ENCODE measurements around the gene HIBCH.

HIBCH gene

GRCh38 chr2:190214426-190215194 lies 105.0 kb downstream of the HIBCH start:
- Histone ChIP-seq H3K4me1 (ENCODE audit: control insufficient read depth, insufficient read depth, low read length) (no peaks in the 10 kb centered on the region), H3K9me3 (ENCODE audit: control insufficient read depth, low read length) (no peaks in the 10 kb centered on the region), H3K27me3 (ENCODE audit: control insufficient read depth, insufficient read depth, low read length) (no peaks in the 10 kb centered on the region), H3K36me3 (ENCODE audit: control insufficient read depth, insufficient read depth, low read length) (no peaks in the 10 kb centered on the region), H3K9ac (ENCODE audit: low read length) (no peak overlapping the region), H3K4me3 (ENCODE audit: low read length) (no peak overlapping the region)

DNA sequence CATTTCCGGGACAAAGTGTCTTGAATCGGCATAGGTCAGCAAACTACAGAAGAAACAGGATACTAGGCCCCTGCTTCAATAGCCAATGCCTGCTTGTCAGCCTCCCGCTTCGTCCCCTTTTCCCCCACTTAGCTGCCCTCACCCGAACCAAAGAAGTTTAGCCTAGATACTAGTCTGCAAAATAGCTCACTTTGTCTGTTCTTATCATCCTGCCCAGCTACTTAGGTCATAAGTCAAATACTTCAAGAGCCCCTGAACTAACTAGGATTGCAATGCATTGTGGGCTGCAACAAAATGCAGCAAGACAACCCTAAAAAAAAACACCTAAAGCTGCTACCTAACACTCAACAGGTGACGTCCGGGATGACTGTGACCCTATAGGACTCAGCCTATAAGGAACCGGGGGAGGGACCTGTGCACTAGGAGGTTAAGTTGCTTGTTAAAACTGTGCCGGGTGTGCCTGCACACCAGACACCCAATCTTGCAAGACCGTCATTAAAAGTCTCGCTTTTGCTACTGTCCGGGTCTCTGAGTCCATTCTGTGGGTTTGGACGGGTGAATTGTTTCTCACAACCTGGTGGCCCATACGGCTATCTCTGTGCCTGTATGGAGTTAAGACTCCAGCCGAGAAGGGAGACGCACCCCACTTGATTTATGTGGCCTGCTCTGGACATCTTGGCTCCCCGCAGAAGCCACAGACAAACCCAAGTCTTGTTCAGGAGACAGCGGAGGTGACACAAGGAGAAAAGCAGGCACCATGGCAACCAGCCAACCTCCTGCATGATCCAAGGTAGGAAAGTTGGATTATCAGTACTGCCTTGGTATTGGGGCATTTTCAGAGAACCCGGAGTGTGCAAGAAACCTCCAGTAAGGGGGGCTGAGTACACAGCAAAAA lies 105.9 kb downstream of the HIBCH start:
- Histone ChIP-seq H3K4me1 (ENCODE audit: control insufficient read depth, insufficient read depth, low read length) (no peaks in the 10 kb centered on the region), H3K9ac (ENCODE audit: low read length) (no peak overlapping the region), H3K27me3 (ENCODE audit: control insufficient read depth, insufficient read depth, low read length) (no peaks in the 10 kb centered on the region), H3K9me3 (ENCODE audit: control insufficient read depth, low read length) (no peaks in the 10 kb centered on the region), H3K36me3 (ENCODE audit: control insufficient read depth, insufficient read depth, low read length) (peaks cover 4% of the 10 kb centered on the region), H3K4me3 (ENCODE audit: low read length) (no peak overlapping the region)

- Histone ChIP-seq H3K36me3 (ENCODE audit: control insufficient read depth, insufficient read depth, low read length) (peaks cover 4% of the 10 kb centered on the region), H3K27me3 (ENCODE audit: control insufficient read depth, insufficient read depth, low read length) (no peaks in the 10 kb centered on the region), H3K9ac (ENCODE audit: low read length) (no peak overlapping the region), H3K9me3 (ENCODE audit: control insufficient read depth, low read length) (no peaks in the 10 kb centered on the region), H3K4me1 (ENCODE audit: control insufficient read depth, insufficient read depth, low read length) (no peaks in the 10 kb centered on the region), H3K4me3 (ENCODE audit: low read length) (no peak overlapping the region)
Observed at GRCh38 chr2:190210471-190210870, 109.2 kb downstream of the HIBCH start.

DNA sequence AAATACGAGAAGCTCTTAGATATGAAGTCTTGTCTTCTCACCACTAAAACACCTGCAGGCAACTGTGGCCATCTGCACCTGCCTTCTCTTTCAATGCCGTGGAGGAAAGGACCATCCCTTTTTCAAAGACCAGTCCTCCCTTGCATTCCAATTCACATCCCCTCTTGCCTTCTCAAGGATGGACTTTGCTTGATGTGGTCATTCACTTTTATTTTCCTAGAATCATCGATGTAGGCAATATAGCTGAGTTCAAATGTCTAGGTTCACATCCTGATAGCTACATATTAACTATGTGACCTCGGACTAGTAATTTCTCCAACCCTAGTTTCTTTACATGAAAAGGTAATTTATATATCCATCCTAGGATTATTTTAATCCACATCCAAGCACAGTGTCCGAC lies 110.1 kb downstream of the HIBCH start:
- peaks cover 4% of the 10 kb centered on the region for H3K36me3 ChIP-seq (ENCODE audit: control insufficient read depth, insufficient read depth, low read length)
- no peak overlapping the region for H3K4me3 ChIP-seq (ENCODE audit: low read length)
- H3K9me3 ChIP-seq (ENCODE audit: control insufficient read depth, low read length) = no peaks in the 10 kb centered on the region
- no peaks in the 10 kb centered on the region for H3K27me3 ChIP-seq (ENCODE audit: control insufficient read depth, insufficient read depth, low read length)
- H3K4me1 ChIP-seq (ENCODE audit: control insufficient read depth, insufficient read depth, low read length) = no peaks in the 10 kb centered on the region
- no peak overlapping the region for H3K9ac ChIP-seq (ENCODE audit: low read length)

DNA sequence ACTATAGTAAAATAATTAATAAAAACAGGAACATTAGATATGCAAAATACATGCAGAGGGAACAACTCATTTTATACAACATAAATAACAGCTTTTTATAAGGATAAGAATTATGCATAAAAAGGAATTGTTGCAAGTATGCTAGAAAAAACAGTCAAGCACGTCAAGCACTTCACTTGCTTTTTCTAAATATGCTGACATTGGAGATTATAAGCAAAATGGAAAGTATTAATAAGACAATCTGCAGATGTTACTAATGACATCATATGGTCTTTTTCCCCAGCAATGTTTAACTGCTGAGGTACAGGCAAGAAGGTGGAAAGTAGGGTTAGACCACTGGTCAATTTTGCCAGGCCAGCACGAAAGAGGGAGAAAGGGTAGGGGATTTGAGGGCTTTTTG lies 111.7 kb downstream of the HIBCH start:
- no peak overlapping the region for H3K4me3 ChIP-seq (ENCODE audit: low read length)
- H3K36me3 ChIP-seq (ENCODE audit: control insufficient read depth, insufficient read depth, low read length) = peaks cover 4% of the 10 kb centered on the region
- no peak overlapping the region for H3K9ac ChIP-seq (ENCODE audit: low read length)
- H3K27me3 ChIP-seq (ENCODE audit: control insufficient read depth, insufficient read depth, low read length) = no peaks in the 10 kb centered on the region
- H3K9me3 ChIP-seq (ENCODE audit: control insufficient read depth, low read length) = no peaks in the 10 kb centered on the region
- H3K4me1 ChIP-seq (ENCODE audit: control insufficient read depth, insufficient read depth, low read length) = no peaks in the 10 kb centered on the region

GRCh38 chr2:190205657-190206056 lies 114.0 kb downstream of the HIBCH start:
- no peaks in the 10 kb centered on the region for H3K4me1 ChIP-seq (ENCODE audit: control insufficient read depth, insufficient read depth, low read length)
- H3K36me3 ChIP-seq (ENCODE audit: control insufficient read depth, insufficient read depth, low read length) = peaks cover 4% of the 10 kb centered on the region
- H3K27me3 ChIP-seq (ENCODE audit: control insufficient read depth, insufficient read depth, low read length) = no peaks in the 10 kb centered on the region

GRCh38 chr2:190202604-190203003 lies 117.0 kb downstream of the HIBCH start:
- no peak overlapping the region for H3K4me3 ChIP-seq (ENCODE audit: low read length)
- peaks cover 6% of the 10 kb centered on the region for H3K4me1 ChIP-seq (ENCODE audit: control insufficient read depth, insufficient read depth, low read length)
- no peaks in the 10 kb centered on the region for H3K36me3 ChIP-seq (ENCODE audit: control insufficient read depth, insufficient read depth, low read length)
- no peak overlapping the region for H3K9ac ChIP-seq (ENCODE audit: low read length)
- no peaks in the 10 kb centered on the region for H3K27me3 ChIP-seq (ENCODE audit: control insufficient read depth, insufficient read depth, low read length)
- H3K9me3 ChIP-seq (ENCODE audit: control insufficient read depth, low read length) = no peaks in the 10 kb centered on the region

More at GRCh38 chr2:190205657-190206056, 114.0 kb downstream of the HIBCH start:
- H3K9ac ChIP-seq (ENCODE audit: low read length) = no peak overlapping the region
- H3K4me3 ChIP-seq (ENCODE audit: low read length) = no peak overlapping the region
- H3K9me3 ChIP-seq (ENCODE audit: control insufficient read depth, low read length) = no peaks in the 10 kb centered on the region

DNA sequence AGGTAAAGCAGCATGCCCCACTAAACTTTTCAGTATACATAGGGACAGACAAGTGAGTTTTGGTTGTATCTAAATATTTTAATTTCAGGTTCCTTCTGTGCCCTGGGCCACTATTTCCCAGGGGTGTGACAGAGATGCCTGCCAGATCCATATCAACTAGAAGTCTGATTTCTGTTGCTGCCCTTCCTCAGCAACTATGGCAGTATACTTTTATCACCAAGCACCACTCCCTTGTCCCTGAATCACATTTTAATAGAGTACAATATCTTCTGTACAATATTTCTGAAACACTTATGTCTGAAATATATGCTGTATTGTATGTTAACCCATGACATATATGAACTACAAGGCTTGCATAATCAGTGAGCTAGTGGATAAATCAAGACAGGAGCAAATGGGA lies 117.6 kb downstream of the HIBCH start:
- Histone ChIP-seq H3K9ac (ENCODE audit: low read length) (no peak overlapping the region), H3K9me3 (ENCODE audit: control insufficient read depth, low read length) (no peaks in the 10 kb centered on the region), H3K4me1 (ENCODE audit: control insufficient read depth, insufficient read depth, low read length) (peaks cover 6% of the 10 kb centered on the region), H3K27me3 (ENCODE audit: control insufficient read depth, insufficient read depth, low read length) (no peaks in the 10 kb centered on the region), H3K36me3 (ENCODE audit: control insufficient read depth, insufficient read depth, low read length) (no peaks in the 10 kb centered on the region), H3K4me3 (ENCODE audit: low read length) (no peak overlapping the region)

- Histone ChIP-seq H3K9ac (ENCODE audit: low read length) (no peak overlapping the region), H3K27me3 (ENCODE audit: control insufficient read depth, insufficient read depth, low read length) (no peaks in the 10 kb centered on the region), H3K4me3 (ENCODE audit: low read length) (no peak overlapping the region), H3K36me3 (ENCODE audit: control insufficient read depth, insufficient read depth, low read length) (no peaks in the 10 kb centered on the region), H3K9me3 (ENCODE audit: control insufficient read depth, low read length) (no peaks in the 10 kb centered on the region), H3K4me1 (ENCODE audit: control insufficient read depth, insufficient read depth, low read length) (peaks cover 6% of the 10 kb centered on the region)
Observed at GRCh38 chr2:190200603-190201002, 119.0 kb downstream of the HIBCH start.

DNA sequence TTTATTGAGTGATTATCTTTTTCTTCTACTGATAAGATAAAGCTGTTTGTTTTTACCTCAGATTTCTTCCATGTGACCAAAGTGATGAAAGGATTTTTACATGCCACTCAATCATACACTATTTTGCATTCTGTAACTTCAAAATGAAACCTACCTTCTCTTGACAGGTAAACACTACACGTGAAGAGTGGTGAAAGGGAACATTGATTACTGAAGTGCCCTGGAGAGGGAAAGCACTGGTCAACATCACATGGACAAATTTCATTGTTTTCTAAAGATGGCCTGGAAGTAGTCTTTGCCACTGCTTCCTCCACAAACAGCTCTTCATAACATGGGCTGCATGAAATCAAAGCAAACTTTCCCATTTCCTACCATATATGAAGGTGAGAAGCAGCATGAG lies 120.1 kb downstream of the HIBCH start:
- Histone ChIP-seq H3K27me3 (ENCODE audit: control insufficient read depth, insufficient read depth, low read length) (no peaks in the 10 kb centered on the region), H3K9me3 (ENCODE audit: control insufficient read depth, low read length) (no peaks in the 10 kb centered on the region), H3K4me3 (ENCODE audit: low read length) (no peak overlapping the region), H3K9ac (ENCODE audit: low read length) (no peak overlapping the region), H3K4me1 (ENCODE audit: control insufficient read depth, insufficient read depth, low read length) (peaks cover 6% of the 10 kb centered on the region), H3K36me3 (ENCODE audit: control insufficient read depth, insufficient read depth, low read length) (no peaks in the 10 kb centered on the region)

DNA sequence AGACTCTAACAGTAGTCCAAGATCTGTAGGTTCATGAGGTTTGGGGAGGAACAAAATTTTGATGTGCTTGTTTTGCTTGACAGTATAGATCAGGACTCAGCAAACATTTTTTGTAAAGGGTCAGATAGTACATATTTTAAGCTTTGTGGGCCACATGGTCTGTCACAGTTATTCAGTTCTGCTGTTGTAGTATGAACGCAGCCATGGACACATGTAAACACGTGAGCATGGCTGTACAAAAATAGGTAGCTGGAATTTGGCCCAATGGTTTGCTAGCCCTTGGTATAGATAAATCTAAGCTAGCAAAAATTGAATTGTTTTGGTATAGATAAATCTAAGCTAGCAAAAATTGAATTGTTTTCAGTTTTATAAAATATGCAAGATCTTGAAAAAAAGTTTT lies 120.5 kb downstream of the HIBCH start:
- no peaks in the 10 kb centered on the region for H3K36me3 ChIP-seq (ENCODE audit: control insufficient read depth, insufficient read depth, low read length)
- H3K4me1 ChIP-seq (ENCODE audit: control insufficient read depth, insufficient read depth, low read length) = peaks cover 6% of the 10 kb centered on the region

DNA sequence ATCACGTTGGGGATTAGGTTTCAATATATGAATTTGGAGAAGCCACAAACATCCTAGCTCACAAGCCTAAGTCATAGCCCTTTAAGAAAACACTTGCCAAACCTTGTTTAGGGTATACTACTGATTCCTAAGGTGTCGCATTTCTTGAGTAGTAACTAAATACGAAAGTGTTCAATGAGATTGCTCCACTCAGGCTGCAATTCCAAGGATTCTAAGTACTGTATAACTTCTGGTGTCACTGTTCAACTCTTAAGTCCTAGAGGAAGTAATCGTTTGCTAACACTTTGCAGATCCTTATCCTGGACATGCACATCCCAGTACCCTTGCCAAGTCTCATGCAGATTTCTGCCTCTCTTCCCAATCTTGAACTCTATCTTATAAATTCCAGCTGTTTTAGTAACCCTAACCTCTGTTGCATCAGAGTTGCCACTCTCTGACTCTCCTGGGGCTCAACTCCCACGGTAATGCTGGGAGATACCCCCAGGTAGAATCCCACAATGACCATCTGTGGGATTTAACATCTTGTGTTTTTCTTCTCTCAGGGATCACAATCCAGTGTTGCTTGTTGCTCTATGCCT lies 122.4 kb downstream of the HIBCH start:
- peaks cover 6% of the 10 kb centered on the region for H3K4me1 ChIP-seq (ENCODE audit: control insufficient read depth, insufficient read depth, low read length)
- no peaks in the 10 kb centered on the region for H3K27me3 ChIP-seq (ENCODE audit: control insufficient read depth, insufficient read depth, low read length)
- no peaks in the 10 kb centered on the region for H3K36me3 ChIP-seq (ENCODE audit: control insufficient read depth, insufficient read depth, low read length)
- no peaks in the 10 kb centered on the region for H3K9me3 ChIP-seq (ENCODE audit: control insufficient read depth, low read length)
- no peak overlapping the region for H3K9ac ChIP-seq (ENCODE audit: low read length)
- no peak overlapping the region for H3K4me3 ChIP-seq (ENCODE audit: low read length)

More for the DNA sequence above, 120.5 kb downstream of the HIBCH start:
- Histone ChIP-seq H3K27me3 (ENCODE audit: control insufficient read depth, insufficient read depth, low read length) (no peaks in the 10 kb centered on the region), H3K4me3 (ENCODE audit: low read length) (no peak overlapping the region), H3K9me3 (ENCODE audit: control insufficient read depth, low read length) (no peaks in the 10 kb centered on the region), H3K9ac (ENCODE audit: low read length) (no peak overlapping the region)
